ACHN (cell line): ENCODE data around the gene TMPRSS13.
"Not testable (repeated sequence)": the region's sequence is repeated elsewhere in the genome, so short reads cannot be mapped to it uniquely, and the experiment has no call there.

ENCODE experiments used
- DNase-seq: peaks from one replicate; pipeline ENCODE4 v3.0.0-alpha.2; 2015
- in situ Hi-C: cut with HindIII; loops from 2 replicates; pipeline ENCODE4 v1.10.0; 2017; ENCODE audit warnings: low sequenced_read_pairs, low pct_ligation_motif_present, low pct_unique_long_range_greater_than_20kb

Gene TMPRSS13

GRCh38 chr11:117932947-117933346 is 3.7 kb upstream of the TMPRSS13 start:
- no peak for DNase-seq
- in situ Hi-C loops = no loop called here

- in situ Hi-C loops = no loop called here
- no peak for DNase-seq
Observed at GRCh38 chr11:117932426-117932825, 3.2 kb upstream of the TMPRSS13 start.

- DNase-seq = no peak
- in situ Hi-C loops = no loop called here
Observed at GRCh38 chr11:117931971-117932370, 2.8 kb upstream of the TMPRSS13 start.

- in situ Hi-C loops = no loop called here
- DNase-seq = no peak
Observed at GRCh38 chr11:117931331-117931950, 2.2 kb upstream of the TMPRSS13 start.

GRCh38 chr11:117930668-117931330 is 1.6 kb upstream of the TMPRSS13 start:
- in situ Hi-C loops = no loop called here
- DNase-seq = no peak

GRCh38 chr11:117929916-117930570 is 841 bp upstream of the TMPRSS13 start:
- DNase-seq = no peak
- in situ Hi-C loops = no loop called here

- no peak for DNase-seq
- in situ Hi-C loops = no loop called here
Observed at GRCh38 chr11:117928446-117929141, 608 bp downstream of the TMPRSS13 start.

- no peak for DNase-seq
- in situ Hi-C loops = no loop called here
Observed at GRCh38 chr11:117927926-117928325, 1.3 kb downstream of the TMPRSS13 start.

- DNase-seq, in situ Hi-C loops: not testable (repeated sequence)
Observed at GRCh38 chr11:117926166-117926565, 3.0 kb downstream of the TMPRSS13 start.

GRCh38 chr11:117925198-117925925 is 3.8 kb downstream of the TMPRSS13 start:
- in situ Hi-C loops = no loop called here
- no peak for DNase-seq

GRCh38 chr11:117924631-117925170 is 4.5 kb downstream of the TMPRSS13 start:
- in situ Hi-C loops = no loop called here

GRCh38 chr11:117923773-117924172 is 5.4 kb downstream of the TMPRSS13 start:
- DNase-seq = no peak
- in situ Hi-C loops = no loop called here

More at GRCh38 chr11:117924631-117925170, 4.5 kb downstream of the TMPRSS13 start:
- DNase-seq = no peak

GRCh38 chr11:117923275-117923674 is 5.9 kb downstream of the TMPRSS13 start:
- DNase-seq = no peak
- in situ Hi-C loops = no loop called here

GRCh38 chr11:117921893-117922292 is 7.3 kb downstream of the TMPRSS13 start:
- no peak for DNase-seq
- in situ Hi-C loops = no loop called here

- in situ Hi-C loops = no loop called here
- no peak for DNase-seq
Observed at GRCh38 chr11:117921456-117921855, 7.7 kb downstream of the TMPRSS13 start.

GRCh38 chr11:117919781-117920221 is 9.4 kb downstream of the TMPRSS13 start:
- DNase-seq = no peak
- in situ Hi-C loops = no loop called here

- DNase-seq = no peak
- in situ Hi-C loops = no loop called here
Observed at GRCh38 chr11:117919341-117919740, 9.9 kb downstream of the TMPRSS13 start.
